IPS-11a (cell line): ENCODE data around the gene SP140L.
"Not testable (repeated sequence)": the region's sequence is repeated elsewhere in the genome, so short reads cannot be mapped to it uniquely, and the experiment has no call there.

ENCODE experiments used
- H3K4me3 ChIP-seq: one replicate; pipeline ENCODE4 v1.5.1; 2013; ENCODE audit warnings: low read depth, low read length, control low read depth

The SP140L gene

DNA sequence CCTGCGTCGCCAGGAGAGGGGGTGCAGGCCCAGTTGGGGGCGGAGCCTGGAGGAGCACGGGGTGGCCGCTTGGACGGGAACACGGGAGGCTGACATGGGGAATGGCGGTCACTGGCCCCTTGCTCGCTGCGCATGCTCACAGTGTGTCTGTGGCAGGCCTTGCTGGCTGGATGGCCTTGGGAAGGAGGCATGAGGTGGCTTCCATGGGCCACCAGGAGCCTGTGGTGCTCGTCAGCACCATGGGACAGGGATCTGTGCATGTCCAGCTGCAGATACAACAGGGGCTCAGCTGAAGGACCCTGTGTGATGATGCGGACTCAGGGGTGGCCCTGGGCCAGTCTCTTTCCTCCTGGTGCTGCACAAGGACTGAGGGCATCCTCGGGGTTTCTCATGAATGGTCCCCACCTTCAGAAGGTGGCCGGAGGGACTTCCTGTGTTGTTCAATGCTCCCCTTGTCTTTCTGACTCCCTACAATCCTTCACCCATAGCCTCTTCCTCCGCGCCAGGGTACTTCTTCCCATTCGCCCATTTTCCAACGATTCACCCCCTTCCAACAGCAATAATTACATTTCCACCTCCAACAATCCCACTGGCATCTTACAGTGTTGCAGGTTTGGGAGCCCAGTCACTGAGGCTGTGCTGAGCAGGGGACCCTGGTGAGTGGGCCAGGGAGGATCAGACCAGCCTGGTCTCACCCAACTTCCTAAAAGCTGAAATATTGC lies 3.4 kb upstream of the SP140L start:
- H3K4me3 ChIP-seq: no peak overlapping the region

DNA sequence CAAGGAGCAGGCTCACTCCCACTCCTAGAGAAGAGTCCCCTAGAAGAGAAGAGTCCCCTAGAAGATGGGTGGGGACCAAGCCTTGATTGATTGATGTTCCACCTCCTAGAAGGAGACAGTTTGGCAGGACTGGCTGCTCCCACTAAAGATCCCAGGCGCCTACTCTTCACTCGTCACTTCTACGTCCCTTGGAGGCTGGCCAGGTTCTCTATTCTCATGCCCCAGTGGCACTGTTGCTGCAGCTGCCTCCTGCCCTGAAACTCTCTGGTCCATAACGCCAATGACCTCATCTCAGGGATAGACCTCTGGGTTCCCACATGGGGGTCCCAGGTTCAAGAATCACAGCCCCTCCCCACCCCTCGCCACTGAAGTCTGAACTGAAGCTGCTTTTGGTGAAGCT lies 2.5 kb upstream of the SP140L start:
- no peak overlapping the region for H3K4me3 ChIP-seq

DNA sequence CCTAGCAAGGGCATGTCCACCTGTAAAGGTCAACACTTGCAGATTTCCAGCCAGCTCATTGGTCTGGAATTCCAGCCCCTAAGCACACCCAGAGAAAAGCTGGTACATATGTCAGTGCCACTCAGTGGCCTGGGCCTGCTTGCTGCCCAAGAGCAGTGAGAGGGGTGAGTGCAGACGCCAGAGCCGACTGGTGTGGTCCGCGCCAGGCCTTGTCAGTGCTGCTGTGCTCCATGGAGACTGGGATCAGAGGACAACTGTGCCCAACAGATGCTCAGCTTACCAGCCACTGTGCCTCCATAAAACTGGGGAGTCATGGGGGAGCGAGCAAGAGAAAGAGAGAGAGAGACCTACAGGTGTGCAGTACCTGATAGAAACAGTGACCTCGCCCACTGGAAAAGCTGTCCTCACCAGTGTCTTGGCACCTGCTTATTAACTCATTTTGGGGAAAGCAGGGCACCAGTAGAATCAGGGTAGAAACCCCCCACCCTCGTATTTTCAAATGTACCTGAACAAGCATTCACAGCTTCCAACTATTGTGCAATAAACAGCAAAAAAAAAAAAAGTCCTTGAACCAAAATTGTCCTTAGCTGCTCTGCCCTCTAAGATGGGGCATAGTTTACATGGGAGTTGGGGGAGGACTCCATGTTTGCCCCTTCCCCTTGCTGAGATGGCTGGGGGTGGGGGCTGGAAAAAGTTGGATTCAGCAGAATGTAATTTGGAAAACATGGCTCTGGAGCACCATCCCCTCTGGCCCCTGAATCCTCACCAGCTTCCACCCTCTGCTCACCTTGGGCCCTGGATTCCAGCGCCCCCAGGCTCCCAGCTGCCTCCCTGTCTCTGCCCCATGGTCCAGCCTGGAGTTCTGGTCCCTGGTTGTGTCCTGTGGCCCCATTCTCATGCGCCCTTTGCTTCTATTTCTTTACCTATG lies 1.4 kb upstream of the SP140L start:
- H3K4me3 ChIP-seq: no peak overlapping the region

DNA sequence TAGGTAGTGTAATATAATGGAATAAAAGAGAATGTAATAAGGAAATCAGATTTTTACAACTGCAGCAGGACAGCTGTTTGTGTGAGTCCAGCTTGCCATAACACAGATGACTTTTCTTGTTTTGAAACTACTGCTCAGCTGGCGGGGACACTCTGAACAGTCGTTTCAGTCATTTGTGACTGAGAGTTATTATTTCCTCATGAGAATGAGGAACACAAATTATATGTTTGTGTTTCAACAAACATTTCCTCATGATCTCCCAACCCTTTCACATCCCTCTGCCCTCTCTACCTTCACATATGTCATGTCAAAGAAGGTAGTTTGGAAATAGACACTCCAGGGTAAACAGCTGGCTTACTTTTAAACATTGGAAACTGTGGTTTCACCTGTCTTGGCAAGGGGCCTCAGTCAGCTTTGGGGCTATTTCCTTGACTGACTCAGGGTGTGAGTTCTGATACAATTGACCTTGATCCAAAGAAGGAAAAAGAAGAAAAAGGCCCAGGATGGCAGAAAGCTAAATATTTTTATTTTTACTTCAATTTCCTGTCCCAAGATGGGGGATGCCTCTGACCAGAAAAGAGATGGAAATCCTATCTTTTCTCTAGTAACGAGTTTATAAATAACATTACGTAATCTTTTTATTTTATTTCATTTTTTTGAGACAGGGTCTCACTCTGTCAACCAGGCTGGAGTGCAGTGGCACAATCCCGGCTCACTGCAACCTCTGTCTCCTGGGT lies 593 bp downstream of the SP140L start:
- no peak overlapping the region for H3K4me3 ChIP-seq

DNA sequence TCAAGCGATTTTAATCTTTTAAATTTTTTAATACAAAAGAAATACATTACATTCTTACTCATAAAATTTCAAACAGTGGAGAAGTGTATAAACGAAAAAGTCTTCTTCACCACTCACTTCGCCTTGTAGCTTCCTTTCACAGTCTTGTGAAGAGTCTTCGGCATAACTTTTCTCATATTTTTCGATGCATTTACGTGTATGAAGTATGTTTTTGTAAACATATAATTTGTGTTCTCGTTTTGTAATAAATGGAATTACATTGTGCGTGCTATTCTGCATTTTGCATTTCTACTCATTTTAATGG lies 1.1 kb downstream of the SP140L start:
- H3K4me3 ChIP-seq: no peak overlapping the region

DNA sequence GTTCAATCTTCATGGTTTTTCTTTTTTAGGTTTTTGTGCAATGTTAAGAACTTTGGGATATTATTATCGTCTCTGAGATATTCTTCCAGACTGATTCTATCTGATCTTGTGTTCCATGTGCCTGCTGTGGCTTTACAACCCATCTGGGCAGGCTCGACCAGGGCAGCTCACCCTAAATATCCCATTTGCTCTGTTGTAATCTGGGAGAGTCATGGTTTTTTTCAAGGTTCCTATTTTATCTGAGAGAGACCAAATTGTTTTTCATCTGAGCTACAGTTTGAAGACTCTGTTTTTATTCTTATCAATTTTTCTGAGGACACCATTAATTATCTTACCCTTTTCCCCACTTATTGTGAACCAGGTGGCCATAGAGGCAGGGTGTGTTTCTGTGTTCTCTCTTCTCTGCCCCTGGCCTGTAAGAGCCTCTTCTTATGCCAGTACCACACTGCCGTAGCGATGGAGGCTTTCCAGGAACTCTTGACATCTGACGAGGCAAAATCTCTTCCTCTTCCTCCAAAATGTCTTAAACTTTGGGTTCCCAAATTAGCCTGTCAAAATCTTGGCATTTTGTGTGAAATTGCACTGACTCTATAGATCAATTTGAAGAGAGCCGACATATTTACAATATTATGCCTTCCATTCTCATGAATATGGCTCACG lies 3.1 kb downstream of the SP140L start:
- no peak overlapping the region for H3K4me3 ChIP-seq

DNA sequence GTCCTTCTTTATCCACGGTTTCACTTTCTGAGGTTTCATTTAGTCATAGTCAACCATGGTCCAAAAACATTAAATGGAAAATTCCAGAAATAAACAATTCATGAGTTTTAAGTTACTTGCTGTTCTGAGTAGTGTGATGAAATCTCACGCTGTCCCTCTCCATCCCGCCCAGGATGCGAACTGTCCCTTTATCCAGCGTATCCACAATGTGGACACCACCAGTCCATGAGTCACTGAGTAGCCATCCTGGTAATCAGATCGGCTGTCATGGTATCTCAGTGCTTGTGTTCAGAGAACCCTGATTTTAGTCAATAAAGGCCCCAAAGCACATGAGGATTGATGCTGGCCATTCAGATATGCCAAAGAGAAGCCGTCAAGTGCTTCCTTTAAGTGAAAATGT lies 3.7 kb downstream of the SP140L start:
- H3K4me3 ChIP-seq: no peak overlapping the region

DNA sequence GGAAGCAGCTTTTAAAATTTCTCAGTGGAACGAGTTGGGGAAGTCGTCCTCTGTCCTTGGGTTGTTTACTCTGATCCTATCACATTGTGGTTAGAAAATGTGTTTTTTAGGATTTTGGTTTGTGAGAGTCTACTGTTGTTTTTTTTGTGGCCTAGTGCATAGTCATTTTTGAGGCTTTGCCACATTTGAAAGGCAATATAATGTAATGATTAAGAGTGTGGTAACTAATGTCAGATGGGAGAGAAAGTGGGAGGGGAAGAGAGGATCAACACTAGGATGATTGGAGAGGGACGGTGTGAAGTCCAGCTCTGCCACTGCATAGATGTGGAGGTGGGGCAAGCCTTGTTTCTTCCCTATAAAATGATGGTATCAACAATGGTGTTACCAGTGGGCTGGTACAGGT lies 8.5 kb downstream of the SP140L start:
- no peak overlapping the region for H3K4me3 ChIP-seq

DNA sequence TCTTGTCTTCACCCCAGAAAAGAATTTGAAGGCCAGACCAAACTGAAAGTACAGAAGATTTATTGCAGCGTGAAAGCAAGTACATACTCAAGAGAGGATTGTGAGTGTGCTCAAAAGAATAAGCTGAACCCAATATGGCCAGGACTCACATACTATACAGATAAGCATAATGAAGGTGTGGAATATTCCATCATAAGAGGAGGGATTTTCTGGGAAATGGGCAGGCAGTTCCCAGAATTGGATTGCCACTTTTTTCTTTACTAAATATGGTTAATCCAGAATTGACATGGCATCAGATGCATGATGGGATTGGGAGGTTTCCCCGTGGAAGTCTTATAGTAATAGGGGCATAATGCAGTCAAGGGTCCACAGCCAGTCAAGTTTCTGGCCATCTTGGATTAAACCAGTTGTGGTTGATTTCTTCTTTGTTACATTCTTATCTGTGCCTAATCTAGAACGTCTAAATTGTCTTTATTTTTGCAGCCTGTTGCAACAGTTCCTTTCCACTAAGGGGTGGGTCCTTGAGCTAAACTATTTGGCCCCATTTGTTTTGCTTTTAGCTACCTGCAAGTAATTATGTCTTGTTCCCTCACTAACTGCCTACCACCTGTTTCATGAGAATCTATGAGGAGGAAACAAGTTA lies 9.0 kb downstream of the SP140L start:
- no peak overlapping the region for H3K4me3 ChIP-seq

DNA sequence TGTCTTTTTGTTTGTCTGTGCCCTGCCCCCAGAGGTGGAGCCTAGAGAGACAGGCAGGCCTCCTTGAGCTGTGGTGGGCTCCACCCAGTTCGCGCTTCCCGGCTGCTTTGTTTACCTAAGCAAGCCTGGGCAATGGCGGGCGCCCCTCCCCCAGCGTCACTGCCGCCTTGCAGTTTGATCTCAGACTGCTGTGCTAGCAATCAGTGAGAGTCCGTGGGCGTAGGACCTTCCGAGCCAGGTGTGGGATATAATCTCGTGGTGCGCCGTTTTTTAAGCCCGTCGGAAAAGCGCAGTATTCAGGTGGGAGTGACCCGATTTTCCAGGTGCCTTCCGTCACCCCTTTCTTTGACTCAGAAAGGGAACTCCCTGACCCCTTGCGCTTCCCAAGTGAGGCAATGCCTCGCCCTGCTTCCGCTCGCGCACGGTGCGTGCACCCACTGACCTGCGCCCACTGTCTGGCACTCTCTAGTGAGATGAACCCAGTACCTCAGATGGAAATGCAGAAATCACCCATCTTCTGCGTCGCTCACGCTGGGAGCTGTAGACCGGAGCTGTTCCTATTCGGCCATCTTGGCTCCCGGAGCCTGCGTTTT lies 15.0 kb downstream of the SP140L start:
- H3K4me3 ChIP-seq: not testable (repeated sequence)

DNA sequence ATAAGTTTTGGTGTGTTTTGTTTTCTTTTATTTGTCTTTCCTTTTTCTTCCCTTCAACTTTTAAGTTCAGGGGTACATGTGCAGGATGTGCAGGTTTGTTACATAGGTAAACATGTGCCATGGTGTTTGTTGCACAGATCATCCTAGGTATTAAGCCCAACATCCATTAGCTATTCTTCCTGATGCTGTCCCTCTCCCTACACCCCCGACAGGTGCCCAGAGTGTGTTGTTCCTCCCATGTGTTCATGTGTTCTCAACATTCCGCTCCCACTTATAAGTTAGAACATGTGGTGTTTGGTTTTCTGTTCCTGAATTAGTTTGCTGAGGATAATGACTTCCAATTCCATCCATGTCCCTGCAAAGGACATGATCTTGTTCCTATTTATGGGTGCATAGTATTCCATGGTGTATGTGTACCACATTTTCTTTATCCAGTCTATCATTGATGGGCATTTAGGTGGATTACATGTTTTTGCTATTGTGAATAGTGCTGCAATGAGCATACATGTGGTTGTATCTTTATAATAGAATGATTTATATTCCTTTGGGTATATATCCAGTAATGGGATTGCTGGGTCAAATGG lies 16.1 kb downstream of the SP140L start:
- H3K4me3 ChIP-seq: not testable (repeated sequence)

DNA sequence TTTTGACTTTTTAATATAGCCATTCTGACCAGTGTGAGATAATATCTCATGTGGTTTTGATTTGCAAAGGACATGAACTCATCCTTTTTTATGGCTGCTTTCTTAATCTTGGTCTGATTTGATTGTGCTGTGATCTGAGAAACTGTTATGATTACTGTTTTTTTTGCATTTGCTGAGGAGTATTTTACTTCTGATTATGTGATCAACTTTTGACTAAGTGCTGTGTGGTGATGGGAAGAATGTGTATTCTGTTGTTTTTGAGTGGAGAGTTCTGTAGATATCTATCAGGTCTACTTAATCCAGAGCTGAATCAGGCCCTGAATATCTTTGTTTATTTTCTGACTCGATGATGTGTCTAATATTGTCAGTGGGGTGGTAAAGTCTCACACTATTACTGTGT lies 16.8 kb downstream of the SP140L start:
- H3K4me3 ChIP-seq: no peak overlapping the region

DNA sequence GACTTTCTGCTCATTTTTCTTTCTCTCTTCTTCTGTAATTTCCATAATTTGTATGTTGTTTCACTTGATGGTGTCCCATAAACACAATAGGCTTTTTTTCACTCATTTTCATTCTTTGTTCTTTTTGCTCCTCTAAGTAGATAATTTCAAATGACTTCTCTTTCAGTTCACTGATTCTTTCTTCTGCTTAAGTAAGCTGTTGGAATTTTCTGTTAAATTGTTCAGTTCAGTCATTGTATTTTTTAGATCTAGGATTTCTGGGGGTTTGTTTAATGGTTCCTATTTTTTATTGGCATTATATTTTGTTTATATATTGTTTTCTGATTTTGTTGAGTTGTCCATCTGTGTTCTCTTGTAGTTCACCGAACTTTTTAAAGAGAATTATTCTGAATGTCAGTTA lies 19.5 kb downstream of the SP140L start:
- no peak overlapping the region for H3K4me3 ChIP-seq

DNA sequence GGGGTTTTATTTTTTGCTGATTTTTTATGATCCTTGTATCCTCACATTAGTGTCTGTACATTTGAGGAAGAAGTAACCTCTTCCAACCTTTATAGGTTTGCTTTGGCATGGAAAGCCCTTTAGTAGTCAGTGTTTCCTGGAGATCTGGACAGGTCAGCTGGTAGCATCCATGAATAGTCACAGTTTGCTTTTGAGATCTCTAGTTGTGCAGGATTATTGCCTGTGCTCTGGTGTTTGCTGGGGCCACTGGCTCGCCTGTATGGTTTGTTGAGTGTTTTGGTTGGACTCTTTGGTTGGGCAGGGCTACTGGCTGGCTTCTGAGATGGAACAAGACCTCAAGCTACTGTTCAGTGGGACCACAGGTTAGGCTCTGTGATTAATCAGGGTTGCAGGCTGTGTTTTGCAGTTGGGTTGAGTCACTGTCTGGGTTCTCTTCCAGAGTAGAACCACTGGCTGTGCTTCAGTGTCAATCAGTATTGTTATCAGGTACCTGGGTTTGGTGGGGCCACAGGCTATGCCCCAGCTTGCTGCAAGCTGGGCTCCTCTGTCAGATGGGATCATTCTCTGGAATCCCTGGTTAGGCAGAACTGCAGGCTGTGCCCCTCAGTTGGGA lies 20.0 kb downstream of the SP140L start:
- no peak overlapping the region for H3K4me3 ChIP-seq

DNA sequence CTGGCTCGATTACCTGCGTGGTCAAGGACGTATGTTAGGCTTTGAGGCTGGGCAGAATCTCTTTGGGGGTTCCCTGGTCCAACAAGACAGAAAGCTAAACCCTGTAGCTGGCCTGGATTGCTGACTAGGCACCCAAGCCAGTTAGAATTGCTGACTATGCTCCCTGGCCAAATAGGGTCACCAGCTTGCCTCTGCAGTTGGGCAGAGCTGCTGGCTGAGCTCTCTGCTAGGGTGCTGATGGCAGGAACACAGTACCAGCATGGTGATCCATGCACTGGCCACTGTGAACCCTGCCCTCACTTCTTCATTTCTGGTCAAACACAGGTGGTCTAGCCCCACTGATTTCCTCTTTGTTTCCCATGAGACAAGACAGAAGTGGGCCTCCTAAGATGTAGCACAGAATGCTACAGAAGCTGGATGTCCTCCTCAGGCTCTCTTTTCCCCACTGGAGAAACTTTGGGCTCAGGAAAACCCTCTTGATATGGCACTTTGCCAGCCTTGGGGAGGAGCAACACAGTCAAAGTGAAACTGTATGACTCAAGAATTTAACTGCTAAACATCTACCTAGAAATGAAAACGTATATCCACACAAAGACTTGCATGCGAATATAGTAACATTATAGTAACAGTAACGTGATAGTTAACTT lies 20.8 kb downstream of the SP140L start:
- H3K4me3 ChIP-seq: no peak overlapping the region

DNA sequence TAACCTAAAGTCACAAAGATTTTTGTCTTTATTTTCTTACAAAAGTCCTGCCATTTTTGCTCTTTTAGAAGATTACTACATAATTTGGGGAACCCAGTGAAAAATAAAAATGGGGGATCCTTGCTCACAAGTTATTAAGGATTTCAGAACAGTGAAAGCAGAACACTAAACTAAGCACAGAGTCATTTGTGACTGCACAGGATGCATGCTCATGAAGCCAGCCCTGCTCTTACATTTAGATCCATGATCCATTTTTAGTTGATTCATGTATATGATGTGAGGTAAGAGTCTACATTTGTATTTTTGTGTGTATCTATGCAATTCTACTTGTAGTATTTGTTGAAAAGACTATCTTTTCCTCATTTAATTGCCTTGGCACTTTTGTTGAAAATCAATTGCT lies 21.8 kb downstream of the SP140L start:
- no peak overlapping the region for H3K4me3 ChIP-seq

DNA sequence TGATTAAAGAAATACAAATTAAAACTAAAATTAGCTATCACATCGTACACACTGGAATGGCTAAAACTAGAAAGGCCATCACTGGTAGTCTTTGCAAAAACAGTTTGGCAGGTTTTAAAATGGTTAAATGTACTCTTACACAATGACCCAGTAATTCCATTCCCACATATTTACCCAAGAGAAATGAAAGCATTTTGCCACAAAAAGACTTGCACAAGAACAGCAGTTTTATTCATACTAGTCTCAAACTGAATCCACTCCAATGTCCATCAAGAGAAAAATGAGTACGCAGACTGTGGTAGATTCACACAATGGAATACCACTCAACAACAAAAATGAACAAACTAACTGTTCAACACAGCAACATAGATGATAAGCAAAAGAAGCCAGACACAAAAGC lies 29.1 kb downstream of the SP140L start:
- no peak overlapping the region for H3K4me3 ChIP-seq

DNA sequence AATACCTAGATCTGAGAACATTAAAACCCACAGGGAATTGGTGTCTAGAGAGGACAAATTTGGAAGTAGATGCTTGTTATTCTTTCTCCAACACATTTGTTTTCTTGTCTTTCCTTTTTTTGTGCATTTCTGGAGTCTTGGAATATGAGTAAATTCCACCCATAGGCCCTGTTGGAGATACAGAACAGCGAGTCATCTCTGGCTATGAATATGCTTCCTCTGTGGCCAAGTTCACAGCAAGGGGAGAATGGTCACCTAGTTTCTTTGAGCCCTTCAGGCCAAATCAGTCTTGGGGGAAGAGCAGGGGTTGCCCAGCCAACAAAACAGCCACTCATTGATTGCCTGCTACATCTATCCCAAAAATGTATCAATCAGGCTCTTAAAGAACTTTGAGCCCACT lies 31.3 kb downstream of the SP140L start:
- no peak overlapping the region for H3K4me3 ChIP-seq

DNA sequence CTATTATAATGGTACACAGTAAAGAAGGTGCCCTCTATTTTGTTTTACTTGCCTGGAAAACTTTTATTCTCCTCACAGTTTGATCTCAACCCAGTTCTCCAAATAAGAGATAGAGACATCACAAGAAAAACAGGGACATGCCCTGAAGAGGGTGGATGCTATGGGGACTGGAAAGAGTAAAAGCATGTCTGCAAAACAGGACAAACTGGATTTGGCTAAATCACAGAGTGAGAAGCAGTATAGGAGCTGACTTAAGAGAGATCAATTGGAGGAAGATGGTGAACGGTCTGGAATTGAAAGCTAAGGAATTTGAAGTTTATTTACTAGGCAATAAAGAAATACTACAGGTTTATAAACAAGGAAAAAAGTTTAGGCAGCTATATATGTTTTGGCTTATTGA lies 33.0 kb downstream of the SP140L start:
- H3K4me3 ChIP-seq: no peak overlapping the region
